ENCODE measurements around the gene PRSS33.

GRCh38 chr16:2828876-2829430 is 41.6 kb upstream of the PRSS33 start:
- TF ChIP-seq EP300 (IDR thresholded peaks at IDR 0.05): no peak
- no peak for TF ChIP-seq CTCF (IDR thresholded peaks at IDR 0.05)
- no peak for TF ChIP-seq POLR2A (IDR thresholded peaks at IDR 0.05)
